Measurements from ENCODE around the gene C17orf67.

Gene C17orf67

DNA sequence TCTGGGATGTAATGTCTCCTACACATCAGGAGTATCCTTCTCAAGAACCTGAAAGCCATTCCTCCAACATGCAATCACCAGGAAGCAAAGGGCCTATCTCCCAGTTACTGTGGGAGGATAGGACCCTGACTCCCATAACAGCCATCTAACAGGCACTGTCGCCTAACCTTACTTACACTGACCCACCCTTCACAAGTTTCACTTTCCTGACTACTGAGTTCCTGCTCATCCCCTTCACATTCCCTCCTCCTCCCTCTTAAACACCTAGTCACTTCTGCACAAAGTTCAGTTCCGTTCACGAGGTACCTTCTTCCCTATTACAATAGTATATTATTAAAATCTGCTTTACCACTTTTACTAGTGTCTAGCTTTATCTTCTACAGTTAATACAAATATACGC, 1.3 kb downstream of the C17orf67 start:
- TF ChIP-seq POLR2AphosphoS5 (IDR thresholded peaks at IDR 0.05; ENCODE audit: low read depth, low read length) (no peak), REST (IDR thresholded peaks at IDR 0.05; ENCODE audit: insufficient read depth in 1 of 2, low read depth in 2 of 2, low read length in 2 of 2) (no peak), SIN3A (IDR thresholded peaks at IDR 0.05; ENCODE audit: borderline replicate concordance, insufficient read depth, low read length) (no peak), FOXP2 (optimal IDR thresholded peaks at IDR 0.05; ENCODE audit: borderline replicate concordance, extremely low read depth, extremely low read length, insufficient read depth) (no peak), TAF1 (IDR thresholded peaks at IDR 0.05; ENCODE audit: borderline replicate concordance, insufficient read depth, low read length) (no peak)

DNA sequence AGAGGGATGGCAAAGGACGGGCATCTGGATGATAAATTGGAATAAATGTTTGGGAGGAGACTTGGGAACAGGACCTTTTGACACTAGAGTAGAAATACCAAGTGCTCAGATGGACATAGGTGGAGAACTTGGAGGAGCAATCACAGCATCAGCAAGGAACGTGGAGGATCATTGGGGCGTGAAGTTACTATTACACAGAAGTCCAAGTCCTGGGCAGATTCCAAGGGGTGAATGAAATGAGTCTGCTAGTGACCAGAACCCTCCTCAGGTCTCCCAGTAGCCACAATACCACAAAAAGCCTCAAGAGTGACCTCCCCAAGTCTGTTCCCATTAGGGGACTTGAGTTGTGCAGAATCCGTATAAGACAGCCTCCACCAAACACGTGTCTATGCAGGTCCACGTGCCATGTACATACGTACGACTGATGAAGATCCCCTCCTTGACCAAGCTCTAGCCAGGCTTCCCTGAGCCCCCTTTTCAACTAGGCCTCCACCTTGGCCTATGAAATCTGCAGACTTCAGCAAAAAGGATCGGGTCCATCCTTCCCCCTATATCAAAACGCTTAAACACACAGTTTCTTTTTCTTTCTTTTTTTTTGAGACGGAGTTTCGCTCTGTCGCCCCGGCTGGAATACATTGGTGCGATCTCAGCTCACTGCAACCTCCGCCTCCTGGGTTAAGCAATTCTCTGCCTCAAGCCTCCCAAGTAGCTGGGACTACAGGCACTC, 2.2 kb downstream of the C17orf67 start:
- TF ChIP-seq FOXP2 (optimal IDR thresholded peaks at IDR 0.05; ENCODE audit: borderline replicate concordance, extremely low read depth, extremely low read length, insufficient read depth) (no peak), SIN3A (IDR thresholded peaks at IDR 0.05; ENCODE audit: borderline replicate concordance, insufficient read depth, low read length) (no peak), POLR2AphosphoS5 (IDR thresholded peaks at IDR 0.05; ENCODE audit: low read depth, low read length) (no peak), REST (IDR thresholded peaks at IDR 0.05; ENCODE audit: insufficient read depth in 1 of 2, low read depth in 2 of 2, low read length in 2 of 2) (no peak), TAF1 (IDR thresholded peaks at IDR 0.05; ENCODE audit: borderline replicate concordance, insufficient read depth, low read length) (no peak)

GRCh38 chr17:56830726-56831368, 2.9 kb downstream of the C17orf67 start:
- TF ChIP-seq REST (IDR thresholded peaks at IDR 0.05; ENCODE audit: insufficient read depth in 1 of 2, low read depth in 2 of 2, low read length in 2 of 2): no peak
- no peak for TF ChIP-seq TAF1 (IDR thresholded peaks at IDR 0.05; ENCODE audit: borderline replicate concordance, insufficient read depth, low read length)
- TF ChIP-seq FOXP2 (optimal IDR thresholded peaks at IDR 0.05; ENCODE audit: borderline replicate concordance, extremely low read depth, extremely low read length, insufficient read depth): no peak
- no peak for TF ChIP-seq SIN3A (IDR thresholded peaks at IDR 0.05; ENCODE audit: borderline replicate concordance, insufficient read depth, low read length)
- no peak for TF ChIP-seq POLR2AphosphoS5 (IDR thresholded peaks at IDR 0.05; ENCODE audit: low read depth, low read length)

- TF ChIP-seq SIN3A (IDR thresholded peaks at IDR 0.05; ENCODE audit: borderline replicate concordance, insufficient read depth, low read length) (no peak), POLR2AphosphoS5 (IDR thresholded peaks at IDR 0.05; ENCODE audit: low read depth, low read length) (no peak), TAF1 (IDR thresholded peaks at IDR 0.05; ENCODE audit: borderline replicate concordance, insufficient read depth, low read length) (no peak), REST (IDR thresholded peaks at IDR 0.05; ENCODE audit: insufficient read depth in 1 of 2, low read depth in 2 of 2, low read length in 2 of 2) (no peak), FOXP2 (optimal IDR thresholded peaks at IDR 0.05; ENCODE audit: borderline replicate concordance, extremely low read depth, extremely low read length, insufficient read depth) (no peak)
Measured at GRCh38 chr17:56826611-56827414, 6.9 kb downstream of the C17orf67 start.
